ENCODE results near the gene MED14. TPM values are rescaled to one million over a fixed set of nuclear protein-coding genes. Genes with fewer than 3 reads are reported as not detected.
A peak's percentile ranks its signal among the peaks of the same experiment; 100 is the strongest.

The MED14 gene
- total RNA-seq, 1 donor from 2014 or later, result 79.9 TPM

- H2AFZ ChIP-seq (ENCODE audit: low read depth, low read length), result no peak overlapping the region
- H3K9ac ChIP-seq (ENCODE audit: low read length), result no peak overlapping the region
- no peak overlapping the region for H3K4me3 Mint-ChIP-seq (ENCODE audit: unreplicated experiment)
- no peaks in the 10 kb centered on the region for H3K79me2 ChIP-seq (ENCODE audit: insufficient read depth, low read length)
- H3K27me3 Mint-ChIP-seq (ENCODE audit: low read depth, unreplicated experiment), result no peaks in the 10 kb centered on the region
- H3K27ac Mint-ChIP-seq (ENCODE audit: unreplicated experiment), result no peak overlapping the region
- no peaks in the 10 kb centered on the region for H3K4me1 Mint-ChIP-seq (ENCODE audit: low read depth, unreplicated experiment)
- H3K27ac ChIP-seq (ENCODE audit: low read depth, low read length), result no peak overlapping the region
- H3K36me3 ChIP-seq (ENCODE audit: insufficient read depth, low read length), result peaks cover 13% of the 10 kb centered on the region
- FAIRE-seq, result no peak
- DNase-seq (ENCODE audit: low read depth), result no peak
- no peak for TF ChIP-seq EZH2 (IDR thresholded peaks at IDR 0.05; ENCODE audit: insufficient read depth, low read length)
- no peaks in the 10 kb centered on the region for H3K4me1 ChIP-seq (ENCODE audit: insufficient read depth, low read length)
- H3K9me3 ChIP-seq (ENCODE audit: insufficient read depth, low read depth, low read length), result no peaks in the 10 kb centered on the region
- H3K4me2 ChIP-seq (ENCODE audit: low read length), result no peak overlapping the region
- no peaks in the 10 kb centered on the region for H3K9me3 Mint-ChIP-seq (ENCODE audit: unreplicated experiment)
- peaks cover 2% of the 10 kb centered on the region for H3K36me3 Mint-ChIP-seq (ENCODE audit: low read depth, unreplicated experiment)
- no peak overlapping the region for H3K4me3 ChIP-seq (ENCODE audit: insufficient read depth, low read depth, low read length)
- H4K20me1 ChIP-seq (ENCODE audit: insufficient read depth, low read length), result no peaks in the 10 kb centered on the region
- no peaks in the 10 kb centered on the region for H3K27me3 ChIP-seq (ENCODE audit: insufficient read depth, low read length)
Measured at GRCh38 chrX:40700640-40701342, 34.6 kb downstream of the MED14 start.

- FAIRE-seq (peak; percentile 96), DNase-seq (ENCODE audit: low read depth) (no peak)
- TF ChIP-seq EZH2 (IDR thresholded peaks at IDR 0.05; ENCODE audit: insufficient read depth, low read length), result no peak
- TF ChIP-seq CTCF (IDR thresholded peaks at IDR 0.05; ENCODE audit: insufficient read depth, low read depth, low read length), result no peak
- Histone ChIP-seq H3K27ac (ENCODE audit: low read depth, low read length) (no peak overlapping the region), H3K27me3 (ENCODE audit: insufficient read depth, low read length) (no peaks in the 10 kb centered on the region), H3K9me3 (ENCODE audit: insufficient read depth, low read depth, low read length) (no peaks in the 10 kb centered on the region), H3K9ac (ENCODE audit: low read length) (no peak overlapping the region), H3K4me3 (ENCODE audit: insufficient read depth, low read depth, low read length) (no peak overlapping the region), H4K20me1 (ENCODE audit: insufficient read depth, low read length) (no peaks in the 10 kb centered on the region), H3K79me2 (ENCODE audit: insufficient read depth, low read length) (no peaks in the 10 kb centered on the region), H3K36me3 (ENCODE audit: insufficient read depth, low read length) (peaks cover 18% of the 10 kb centered on the region), H3K4me2 (ENCODE audit: low read length) (no peak overlapping the region), H2AFZ (ENCODE audit: low read depth, low read length) (no peak overlapping the region), H3K4me1 (ENCODE audit: insufficient read depth, low read length) (no peaks in the 10 kb centered on the region)
- H3K36me3 Mint-ChIP-seq (ENCODE audit: low read depth, unreplicated experiment), result peaks cover 2% of the 10 kb centered on the region
- no peak overlapping the region for H3K4me3 Mint-ChIP-seq (ENCODE audit: unreplicated experiment)
- no peaks in the 10 kb centered on the region for H3K27me3 Mint-ChIP-seq (ENCODE audit: low read depth, unreplicated experiment)
- H3K9me3 Mint-ChIP-seq (ENCODE audit: unreplicated experiment), result no peaks in the 10 kb centered on the region
- H3K27ac Mint-ChIP-seq (ENCODE audit: unreplicated experiment), result no peak overlapping the region
- H3K4me1 Mint-ChIP-seq (ENCODE audit: low read depth, unreplicated experiment), result peaks cover 5% of the 10 kb centered on the region
Measured at GRCh38 chrX:40698851-40699250, 36.5 kb downstream of the MED14 start.

- Histone ChIP-seq H2AFZ (ENCODE audit: low read depth, low read length) (no peak overlapping the region), H3K27me3 (ENCODE audit: insufficient read depth, low read length) (no peaks in the 10 kb centered on the region), H3K27ac (ENCODE audit: low read depth, low read length) (no peak overlapping the region), H3K4me1 (ENCODE audit: insufficient read depth, low read length) (no peaks in the 10 kb centered on the region), H3K4me3 (ENCODE audit: insufficient read depth, low read depth, low read length) (no peak overlapping the region), H3K9me3 (ENCODE audit: insufficient read depth, low read depth, low read length) (no peaks in the 10 kb centered on the region), H3K9ac (ENCODE audit: low read length) (no peak overlapping the region), H4K20me1 (ENCODE audit: insufficient read depth, low read length) (no peaks in the 10 kb centered on the region), H3K79me2 (ENCODE audit: insufficient read depth, low read length) (no peaks in the 10 kb centered on the region), H3K4me2 (ENCODE audit: low read length) (no peak overlapping the region), H3K36me3 (ENCODE audit: insufficient read depth, low read length) (peaks cover 18% of the 10 kb centered on the region)
- Mint-ChIP-seq H3K9me3 (ENCODE audit: unreplicated experiment) (no peaks in the 10 kb centered on the region), H3K4me3 (ENCODE audit: unreplicated experiment) (no peak overlapping the region), H3K27ac (ENCODE audit: unreplicated experiment) (no peak overlapping the region), H3K27me3 (ENCODE audit: low read depth, unreplicated experiment) (no peaks in the 10 kb centered on the region), H3K36me3 (ENCODE audit: low read depth, unreplicated experiment) (peaks cover 7% of the 10 kb centered on the region), H3K4me1 (ENCODE audit: low read depth, unreplicated experiment) (peaks cover 5% of the 10 kb centered on the region)
- peak; percentile 27 for DNase-seq (ENCODE audit: low read depth)
- TF ChIP-seq CTCF (IDR thresholded peaks at IDR 0.05; ENCODE audit: insufficient read depth, low read depth, low read length) (no peak), EZH2 (IDR thresholded peaks at IDR 0.05; ENCODE audit: insufficient read depth, low read length) (no peak)
- peak; percentile 75 for FAIRE-seq
Measured at GRCh38 chrX:40694802-40695201, 40.5 kb downstream of the MED14 start.
